ELR (cell line): ENCODE data around the gene DGKA.
"Not testable (repeated sequence)": the region's sequence is repeated elsewhere in the genome, so short reads cannot be mapped to it uniquely, and the experiment has no call there.

ENCODE experiments used
- DNase-seq: peaks from one replicate; pipeline ENCODE4 v3.0.0-alpha.2; 2015; ENCODE audit warnings: low read depth

DGKA gene

DNA sequence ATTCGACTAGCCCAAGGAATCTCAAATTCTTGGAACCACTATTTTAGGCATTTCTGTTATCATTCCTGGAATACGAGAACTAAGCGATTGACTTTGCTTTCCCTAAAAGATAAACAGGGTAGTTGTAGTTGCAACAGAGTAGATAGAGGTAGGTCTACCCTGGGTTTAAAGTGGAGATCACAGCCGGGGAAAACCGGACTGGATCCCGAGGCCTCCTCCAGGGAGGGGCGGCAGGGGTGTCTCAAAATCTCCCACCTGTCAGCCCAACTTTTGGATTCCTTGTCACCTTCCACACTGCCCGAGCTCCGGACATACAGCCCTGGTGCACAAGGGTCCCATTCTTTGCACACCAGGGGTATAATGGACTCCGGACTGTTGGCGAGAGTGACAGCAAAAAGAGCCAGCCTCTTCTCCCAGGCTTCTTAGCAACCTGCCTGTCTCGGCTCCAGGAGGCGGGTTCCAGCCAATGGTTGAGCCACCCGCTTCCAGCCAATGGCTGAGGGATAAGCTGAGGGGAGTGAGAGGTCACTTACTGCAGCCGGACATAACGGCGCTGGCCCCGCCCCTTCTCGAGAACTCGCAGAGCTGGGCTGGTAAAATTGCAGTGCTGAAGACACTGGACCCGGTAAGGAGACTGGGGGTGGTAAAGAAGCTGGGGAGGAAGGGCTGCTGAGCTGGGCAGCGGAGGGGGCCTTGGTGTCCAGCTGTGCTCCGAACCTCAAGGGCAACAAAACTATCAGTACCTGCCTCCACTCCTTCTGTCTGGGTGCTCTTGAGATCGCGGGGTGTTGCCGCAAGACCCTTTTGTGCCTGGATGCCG is 66.0 kb downstream of the DGKA start, which contains the start of gene SUOX:
TSS of gene SUOX (plus strand) at position 562 of the 820 bp plus-strand sequence. CDS start 4,946 bp downstream, outside the sequence.
- DNase-seq: peak; percentile 98

DNA sequence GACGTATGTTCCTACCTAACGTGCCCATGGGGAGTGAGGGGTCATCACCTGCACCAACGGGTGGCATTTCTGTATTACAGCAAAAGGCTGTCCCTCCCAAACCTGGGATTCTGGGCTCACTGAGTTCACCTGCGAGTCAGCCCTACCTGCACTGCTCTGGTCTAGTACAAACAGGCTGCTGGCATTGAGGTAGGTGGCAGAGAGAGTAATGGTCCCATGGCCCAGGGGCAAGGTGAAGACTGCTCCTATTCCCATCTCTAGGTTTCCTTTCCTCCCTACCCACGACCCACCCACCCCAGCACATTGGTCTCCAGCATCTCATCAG is 66.5 kb downstream of the DGKA start:
- no peak for DNase-seq

DNA sequence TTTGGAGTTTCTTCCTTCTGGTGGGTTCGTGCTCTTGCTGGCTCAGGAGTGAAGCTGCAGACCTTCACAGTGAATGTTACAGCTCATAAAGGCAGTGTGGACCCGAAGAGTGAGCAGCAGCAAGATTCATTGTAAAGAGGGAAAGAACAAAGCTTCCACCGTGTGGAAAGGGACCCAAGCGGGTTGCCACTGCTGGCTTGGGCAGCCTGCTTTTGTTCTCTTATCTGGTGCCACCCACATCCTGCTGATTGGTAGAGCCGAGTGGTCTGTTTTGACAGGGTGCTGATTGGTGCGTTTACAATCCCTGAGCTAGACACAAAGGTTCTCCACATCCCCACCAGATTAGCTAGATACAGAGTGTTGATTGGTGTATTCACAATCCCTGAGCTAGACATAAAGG is 68.6 kb downstream of the DGKA start:
- DNase-seq: not testable (repeated sequence)

DNA sequence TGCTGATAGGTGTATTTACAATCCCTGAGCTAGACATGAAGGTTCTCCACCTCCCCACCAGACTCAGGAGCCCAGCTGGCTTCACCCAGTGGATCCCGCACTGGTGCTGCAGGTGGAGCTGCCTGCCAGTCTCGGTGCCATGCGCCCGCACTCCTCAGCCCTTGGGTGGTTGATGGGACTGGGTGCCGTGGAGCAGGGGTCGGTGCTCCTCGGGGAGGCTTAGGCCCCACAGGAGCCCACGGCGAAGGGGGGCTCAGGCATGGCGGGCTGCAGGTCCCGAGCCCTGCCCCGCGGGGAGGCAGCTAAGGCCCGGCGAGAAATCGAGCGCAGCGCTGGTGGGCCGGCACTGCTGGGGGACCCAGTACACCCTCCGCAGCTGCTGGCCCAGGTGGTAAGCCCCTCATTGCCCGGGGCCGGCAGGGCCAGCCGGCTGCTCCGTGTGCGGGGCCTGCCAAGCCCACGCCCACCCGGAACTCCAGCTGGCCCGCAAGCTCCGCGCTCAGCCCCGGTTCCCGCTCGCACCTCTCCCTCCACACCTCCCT is 69.1 kb downstream of the DGKA start:
- DNase-seq: not testable (repeated sequence)

DNA sequence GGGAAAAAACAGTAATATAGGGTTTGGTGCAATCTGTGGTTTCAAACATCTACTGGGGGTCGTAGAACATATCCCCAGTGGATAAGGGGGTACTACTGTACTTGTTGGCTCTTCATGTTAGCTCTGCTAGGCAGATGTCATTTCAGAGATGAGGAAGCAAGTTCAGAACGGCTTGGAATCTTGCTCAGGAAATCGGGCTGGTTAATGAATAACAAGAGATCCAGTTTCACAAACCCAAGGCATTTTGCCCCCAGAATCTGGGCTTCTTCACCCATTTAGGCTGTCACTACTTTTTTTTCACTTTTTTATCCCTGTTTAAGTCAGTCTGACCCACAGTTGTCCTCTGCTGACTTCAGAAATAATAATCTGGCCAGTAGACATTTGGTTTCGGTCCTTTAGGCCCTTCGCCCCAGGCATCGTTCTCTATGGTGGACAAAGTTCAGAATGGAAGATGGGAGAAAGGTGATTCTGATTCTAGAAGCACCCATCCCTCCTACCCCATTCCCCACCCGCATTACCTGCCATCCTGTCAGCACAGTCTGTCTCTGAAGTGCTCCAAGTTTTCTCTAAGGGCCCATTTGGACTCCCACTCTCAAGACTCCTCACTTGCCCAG is 70.6 kb downstream of the DGKA start:
- no peak for DNase-seq

DNA sequence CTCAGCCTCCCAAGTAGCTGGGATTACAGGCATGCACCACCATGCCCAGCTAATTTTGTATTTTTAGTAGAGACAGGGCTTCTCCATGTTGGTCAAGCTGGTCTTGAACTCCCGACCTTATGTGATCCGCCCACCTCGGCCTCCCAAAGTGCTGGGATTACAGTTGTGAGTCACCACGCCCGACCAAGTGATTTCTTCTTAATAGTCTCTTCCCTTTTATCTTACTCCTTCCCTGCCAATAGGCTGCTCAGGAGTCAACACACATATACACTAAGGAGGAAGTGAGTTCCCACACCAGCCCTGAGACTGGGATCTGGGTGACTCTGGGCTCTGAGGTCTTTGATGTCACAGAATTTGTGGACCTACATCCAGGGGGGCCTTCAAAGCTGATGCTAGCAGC is 72.4 kb downstream of the DGKA start:
- not testable (repeated sequence) for DNase-seq
